HepG2 (cell line): ENCODE data around the gene C18orf54. TPM values are rescaled to one million over a fixed set of nuclear protein-coding genes. Genes with fewer than 3 reads are reported as not detected.
A peak's percentile ranks its signal among the peaks of the same experiment; 100 is the strongest.

Experiments used
- HINFP ChIP-seq: sonication (generic); formaldehyde crosslinking; IDR thresholded peaks from 2 replicates; pipeline ENCODE4 v1.4.0; 2020; ENCODE audit warnings: low read depth, mild to moderate bottlenecking, missing genetic modification reagents
- MED1 ChIP-seq: sonication (generic); formaldehyde crosslinking; IDR thresholded peaks from 2 replicates; pipeline ENCODE4 v1.4.0; 2020; ENCODE audit warnings: missing genetic modification reagents
- MEIS1 ChIP-seq: sonication (generic); formaldehyde crosslinking; IDR thresholded peaks from 2 replicates; pipeline ENCODE4 v1.9.0; 2021; ENCODE audit warnings: mild to moderate bottlenecking, missing genetic modification reagents, moderate library complexity, borderline replicate concordance
- NFAT5 ChIP-seq: sonication (generic); formaldehyde crosslinking; IDR thresholded peaks from 2 replicates; pipeline ENCODE4 v1.4.0; 2020; ENCODE audit warnings: missing genetic modification reagents
- NR2F6 ChIP-seq, 2 experiments: IDR thresholded peaks; 2 replicates each; pipeline ENCODE4 v1.6.1; 2016; ENCODE audit warnings: antibody characterized with exemption in 1 of 2, mild to moderate bottlenecking in 1 of 2
- NRL ChIP-seq: sonication (generic); formaldehyde crosslinking; IDR thresholded peaks from 2 replicates; pipeline ENCODE4 v1.5.0; 2020; ENCODE audit warnings: missing genetic modification reagents, mild to moderate bottlenecking, moderate library complexity, borderline replicate concordance
- SKIL ChIP-seq: sonication (generic); formaldehyde crosslinking; IDR thresholded peaks from 2 replicates; pipeline ENCODE4 v1.8.0; 2022; ENCODE audit warnings: missing genetic modification reagents, mild to moderate bottlenecking, moderate library complexity, borderline replicate concordance
- TBX2 ChIP-seq: sonication (generic); formaldehyde crosslinking; IDR thresholded peaks from 2 replicates; pipeline ENCODE4 v1.5.0; 2020; ENCODE audit warnings: missing genetic modification reagents, mild to moderate bottlenecking, borderline replicate concordance
- USF2 ChIP-seq, 2 experiments: sonication (generic) in 1 of 2; formaldehyde crosslinking in 1 of 2; IDR thresholded peaks; 2 replicates each; pipeline versions ENCODE4 v1.5.1 to v1.6.1; 2011 to 2020; ENCODE audit warnings: borderline replicate concordance in 1 of 2, low read depth in 1 of 2, low read length in 1 of 2, mild to moderate bottlenecking in 1 of 2, missing genetic modification reagents in 1 of 2, moderate library complexity in 1 of 2
- WIZ ChIP-seq: sonication (generic); formaldehyde crosslinking; IDR thresholded peaks from 2 replicates; pipeline ENCODE4 v1.5.1; 2020; ENCODE audit warnings: mild to moderate bottlenecking, missing genetic modification reagents
- ZNF17 ChIP-seq: sonication (generic); formaldehyde crosslinking; IDR thresholded peaks from 2 replicates; pipeline ENCODE4 v1.5.0; 2020; ENCODE audit warnings: mild to moderate bottlenecking, missing genetic modification reagents
- ZNF205 ChIP-seq: IDR thresholded peaks from 2 replicates; pipeline ENCODE4 v1.6.1; 2018; ENCODE audit warnings: missing biosample characterization, missing genetic modification reagents
- ZNF292 ChIP-seq: sonication (generic); formaldehyde crosslinking; IDR thresholded peaks from 2 replicates; pipeline ENCODE4 v1.8.1; 2022; ENCODE audit warnings: mild to moderate bottlenecking, low read depth, missing genetic modification reagents, borderline replicate concordance
- ZNF550 ChIP-seq: sonication (generic); formaldehyde crosslinking; IDR thresholded peaks from 2 replicates; pipeline ENCODE4 v1.4.0; 2020; ENCODE audit warnings: mild to moderate bottlenecking, missing genetic modification reagents, borderline replicate concordance
- ZNF619 ChIP-seq: sonication (generic); formaldehyde crosslinking; IDR thresholded peaks from 2 replicates; pipeline ENCODE4 v1.4.0; 2020; ENCODE audit warnings: mild to moderate bottlenecking, missing genetic modification reagents
- ZNF629 ChIP-seq: sonication (generic); formaldehyde crosslinking; conservative IDR thresholded peaks from 2 replicates; pipeline ENCODE4 v1.5.0; 2020; ENCODE audit warnings: missing genetic modification reagents
- ZNF776 ChIP-seq: sonication (generic); formaldehyde crosslinking; IDR thresholded peaks from 2 replicates; pipeline ENCODE4 v1.4.0; 2020; ENCODE audit warnings: mild to moderate bottlenecking, missing genetic modification reagents
- polyA plus RNA-seq, 8 experiments: library from polyadenylated mRNA; depleted of rRNA in 3 of 8; stranded (reverse) in 7 of 8; unstranded in 1 of 8; fragments of >200 nt; fragmentation: Illumina TruSeq in 4 of 8; extraction: Trizol in 4 of 8; gene quantifications; 2 replicates each; pipeline versions ENCODE4 v1.2.1 to v1.2.3, GENCODE V29; 2011 to 2016; ENCODE audit warnings: low read depth in 4 of 8, missing spikeins in 1 of 8, mixed read lengths in 1 of 8; ENCODE audit not compliant: insufficient read depth in 1 of 8
- total RNA-seq, 5 experiments: library from RNA; depleted of rRNA; stranded (reverse); fragments of >200 nt; fragmentation: Illumina TruSeq; extraction: Trizol; gene quantifications; 2 replicates each; pipeline ENCODE4 v1.2.3, GENCODE V29; 2016; ENCODE audit warnings: low read depth in 1 of 5

The C18orf54 gene
- total and polyA plus RNA-seq, 2 of the 13 experiments (the other 11 are each of a cell fraction or from before 2014, with no cell fraction given), result 1.8 to 2.5 TPM

DNA sequence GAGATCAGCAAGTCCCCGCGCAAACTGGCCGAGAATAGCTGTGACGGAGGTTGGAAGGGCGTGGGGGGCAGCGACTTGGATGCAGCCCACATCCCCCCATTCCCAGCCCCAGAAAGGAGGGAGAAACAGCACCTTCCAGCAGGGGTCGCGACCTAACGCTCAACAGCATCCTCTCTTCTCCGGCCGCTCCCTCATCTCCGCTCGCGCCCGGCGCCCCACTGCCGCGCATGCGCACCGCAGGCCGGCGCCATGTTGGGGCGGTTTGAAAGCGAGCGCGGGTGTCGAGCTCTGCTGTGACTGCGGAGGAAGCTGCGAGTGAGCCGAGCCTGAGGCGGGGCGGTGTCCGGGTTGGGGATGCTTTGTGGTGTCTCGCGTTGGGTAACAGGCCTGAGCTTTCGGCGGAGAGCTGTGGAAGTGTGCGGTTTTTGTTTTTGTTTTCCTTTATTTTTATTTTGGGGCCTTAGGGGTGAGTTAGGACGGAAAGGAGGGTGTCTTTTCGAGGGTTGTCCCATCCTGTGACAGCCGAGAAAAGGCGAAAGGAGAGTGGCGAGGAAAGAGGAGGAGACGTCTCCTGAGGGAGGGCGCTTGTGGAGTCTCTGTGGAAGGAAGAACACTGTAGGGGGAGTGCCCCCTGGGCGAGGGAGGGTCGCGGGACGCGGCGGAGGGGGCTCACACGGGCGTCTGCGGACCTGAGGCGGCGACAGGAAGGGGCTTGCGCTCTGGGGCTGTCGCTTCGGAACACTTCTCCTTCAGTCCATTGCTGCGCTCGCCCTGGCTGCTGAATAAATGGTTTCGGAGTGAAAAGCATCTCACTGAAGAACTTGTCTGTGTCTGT is at the start of gene C18orf54, which contains the start of gene STARD6 (continued):
- TF ChIP-seq NFAT5 (no peak), MED1 (CRISPR knock-in tag) (no peak), SKIL (CRISPR knock-in tag) (peak; percentile 48; the same call in 1 of the 2 replicates), ZNF292 (peak; percentile 66), ZNF205 (no peak), TBX2 (0 out of 2 replicates have a peak, but pooled peaks have one; percentile 15), ZNF17 (CRISPR knock-in tag) (no peak), ZNF776 (CRISPR knock-in tag) (no peak), ZNF619 (CRISPR knock-in tag) (peak; percentile 31; the same call in 1 of the 2 replicates), HINFP (no peak), NR2F6 (IDR thresholded peaks at IDR 0.05) (no peak), NR2F6 (CRISPR knock-in tag; IDR thresholded peaks at IDR 0.05) (peak; percentile 66), NRL (CRISPR knock-in tag) (no peak), ZNF629 (CRISPR knock-in tag) (no peak), ZNF550 (CRISPR knock-in tag) (no peak), MEIS1 (CRISPR knock-in tag) (no peak), WIZ (CRISPR knock-in tag) (peak; percentile 68; the same call in 1 of the 2 replicates), USF2 (IDR thresholded peaks at IDR 0.05; ENCODE audit: low read depth, low read length) (no peak), USF2 (CRISPR knock-in tag; IDR thresholded peaks at IDR 0.05; ENCODE audit: borderline replicate concordance) (no peak)
